Naive B cell (primary cell): ENCODE measurements around the gene ACSM6. TPM values are rescaled to one million over a fixed set of nuclear protein-coding genes. Genes with fewer than 3 reads are reported as not detected.
A peak's percentile ranks its signal among the peaks of the same experiment; 100 is the strongest.

Source experiments
- ATAC-seq, 2 donors: fragments of 150-1000 bp; cut with Tn5 transposase; 2 replicates each; pipeline ENCODE4 v1.10.0; 2021; ENCODE audit warnings: low read depth in 2 of 2, mild to moderate bottlenecking in 2 of 2, moderate library complexity in 2 of 2
- DNase-seq: peaks from one replicate; pipeline ENCODE4 v3.0.0; 2022
- H3K27ac Mint-ChIP-seq, 6 donors: one replicate each; pipeline ENCODE4 v1.8.0; 2020 to 2022; ENCODE audit warnings: mild to moderate bottlenecking in 6 of 6, mixed read lengths in 6 of 6, moderate library complexity in 5 of 6, inconsistent platforms in 2 of 6
- H3K27me3 Mint-ChIP-seq, 3 donors: one replicate each; pipeline ENCODE4 v1.8.0; 2021 to 2022; ENCODE audit warnings: mixed read lengths in 3 of 3, mild to moderate bottlenecking in 1 of 3
- H3K36me3 Mint-ChIP-seq, 2 donors: one replicate each; pipeline ENCODE4 v1.8.0; 2020 to 2022; ENCODE audit warnings: mixed read lengths in 2 of 2, inconsistent platforms in 1 of 2, mild to moderate bottlenecking in 1 of 2
- H3K4me1 Mint-ChIP-seq, 3 donors: one replicate each; pipeline ENCODE4 v1.8.0; 2020 to 2022; ENCODE audit warnings: mixed read lengths in 3 of 3, inconsistent platforms in 1 of 3, mild to moderate bottlenecking in 1 of 3, moderate library complexity in 1 of 3
- H3K4me3 Mint-ChIP-seq, 8 donors: one replicate each; pipeline ENCODE4 v1.8.0; 2020 to 2022; ENCODE audit warnings: mild to moderate bottlenecking in 8 of 8, mixed read lengths in 8 of 8, moderate library complexity in 8 of 8, inconsistent platforms in 2 of 8
- H3K9me3 Mint-ChIP-seq, 7 donors: one replicate each; pipeline ENCODE4 v1.8.0; 2020 to 2022; ENCODE audit warnings: mixed read lengths in 7 of 7, mild to moderate bottlenecking in 5 of 7, inconsistent platforms in 2 of 7, moderate library complexity in 1 of 7
- polyA plus RNA-seq, 6 donors: library from polyadenylated mRNA; unstranded; fragments of 300-500 nt; fragmentation: Illumina TruSeq; gene quantifications; one replicate each; pipeline ENCODE4 v1.2.3, GENCODE V29; 2021; ENCODE audit warnings: low read depth in 6 of 6

The ACSM6 gene
- polyA plus RNA-seq, 6 donors from 2014 or later = not detected

- peak overlapping the region in 1 of 8 donors; percentile 44 for H3K4me3 Mint-ChIP-seq
- H3K36me3 Mint-ChIP-seq = peaks cover 29 to 31% of the 10 kb centered on the region in 2 donors
- no peak for ATAC-seq
- peaks cover 0 to 5% (median 0%) of the 10 kb centered on the region in 7 donors for H3K9me3 Mint-ChIP-seq
- H3K27me3 Mint-ChIP-seq = no peaks in the 10 kb centered on the region
- peaks cover 19 to 46% (median 45%) of the 10 kb centered on the region in 3 donors for H3K4me1 Mint-ChIP-seq
- DNase-seq = no peak
- peak overlapping the region in 4 of 6 donors; percentile 32 to 70 (median 48) for H3K27ac Mint-ChIP-seq
Measured at GRCh38 chr10:95254629-95255028, 60.6 kb downstream of the ACSM6 start.

- H3K27me3 Mint-ChIP-seq = no peaks in the 10 kb centered on the region
- H3K4me1 Mint-ChIP-seq = peaks cover 17 to 46% (median 45%) of the 10 kb centered on the region in 3 donors
- H3K9me3 Mint-ChIP-seq = peaks cover 0 to 5% (median 0%) of the 10 kb centered on the region in 7 donors
- DNase-seq = no peak
- peaks cover 31 to 33% of the 10 kb centered on the region in 2 donors for H3K36me3 Mint-ChIP-seq
- ATAC-seq = no peak
- no peak overlapping the region for H3K4me3 Mint-ChIP-seq
- peak overlapping the region in 1 of 6 donors; percentile 20 for H3K27ac Mint-ChIP-seq
Measured at GRCh38 chr10:95256268-95256667, 62.2 kb downstream of the ACSM6 start.

- peaks cover 18 to 33% of the 10 kb centered on the region in 2 donors for H3K36me3 Mint-ChIP-seq
- no peak for ATAC-seq
- H3K27me3 Mint-ChIP-seq = no peaks in the 10 kb centered on the region
- H3K9me3 Mint-ChIP-seq = peaks cover 0 to 5% (median 0%) of the 10 kb centered on the region in 7 donors
- H3K4me1 Mint-ChIP-seq = peaks cover 12 to 45% (median 37%) of the 10 kb centered on the region in 3 donors
- no peak for DNase-seq
- H3K27ac Mint-ChIP-seq = peak overlapping the region in 4 of 6 donors; percentile 20 to 87 (median 77)
- H3K4me3 Mint-ChIP-seq = no peak overlapping the region
Measured at GRCh38 chr10:95257849-95258248, 63.8 kb downstream of the ACSM6 start.

- Mint-ChIP-seq H3K27ac (peak overlapping the region in 5 of 6 donors; percentile 26 to 99 (median 73)), H3K4me3 (no peak overlapping the region), H3K36me3 (peaks cover 13 to 33% of the 10 kb centered on the region in 2 donors), H3K4me1 (peaks cover 30 to 45% (median 42%) of the 10 kb centered on the region in 3 donors), H3K9me3 (peaks cover 0 to 5% (median 0%) of the 10 kb centered on the region in 7 donors), H3K27me3 (no peaks in the 10 kb centered on the region)
- ATAC-seq = no peak
- DNase-seq = no peak
Measured at GRCh38 chr10:95260397-95260881, 66.4 kb downstream of the ACSM6 start.

- Mint-ChIP-seq H3K27me3 (no peaks in the 10 kb centered on the region), H3K9me3 (peaks cover 0 to 5% (median 0%) of the 10 kb centered on the region in 7 donors), H3K36me3 (peaks cover 13 to 30% of the 10 kb centered on the region in 2 donors), H3K4me1 (peaks cover 25 to 40% (median 36%) of the 10 kb centered on the region in 3 donors), H3K27ac (peak overlapping the region; percentile 24 to 99 (median 77)), H3K4me3 (peak overlapping the region in 1 of 8 donors; percentile 5)
- ATAC-seq (no peak), DNase-seq (no peak)
Measured at GRCh38 chr10:95260909-95261552, 67.0 kb downstream of the ACSM6 start.

GRCh38 chr10:95261926-95262325, 67.9 kb downstream of the ACSM6 start:
- no peak for ATAC-seq
- H3K36me3 Mint-ChIP-seq = peaks cover 13 to 28% of the 10 kb centered on the region in 2 donors
- peak overlapping the region in 4 of 6 donors; percentile 28 to 99 (median 78) for H3K27ac Mint-ChIP-seq
- DNase-seq = no peak
- H3K4me1 Mint-ChIP-seq = peaks cover 31 to 45% (median 43%) of the 10 kb centered on the region in 3 donors
- H3K27me3 Mint-ChIP-seq = no peaks in the 10 kb centered on the region
- peaks cover 0 to 5% (median 0%) of the 10 kb centered on the region in 7 donors for H3K9me3 Mint-ChIP-seq
- no peak overlapping the region for H3K4me3 Mint-ChIP-seq

GRCh38 chr10:95262763-95263518, 68.9 kb downstream of the ACSM6 start:
- H3K36me3 Mint-ChIP-seq = peaks cover 5 to 22% of the 10 kb centered on the region in 2 donors
- DNase-seq (peak; percentile 9), ATAC-seq (peak; percentile 46 to 52)
- H3K4me1 Mint-ChIP-seq = peaks cover 32 to 50% (median 37%) of the 10 kb centered on the region in 3 donors
- no peaks in the 10 kb centered on the region for H3K27me3 Mint-ChIP-seq
- H3K9me3 Mint-ChIP-seq = peaks cover 0 to 1% (median 0%) of the 10 kb centered on the region in 7 donors
- H3K27ac Mint-ChIP-seq = peak overlapping the region; percentile 59 to 99 (median 84)
- H3K4me3 Mint-ChIP-seq = peak overlapping the region in 2 of 8 donors; percentile 14 to 41

- Mint-ChIP-seq H3K27me3 (no peaks in the 10 kb centered on the region), H3K36me3 (peaks cover 8 to 21% of the 10 kb centered on the region in 2 donors)
- ATAC-seq = no peak
Measured at GRCh38 chr10:95263864-95264226, 69.8 kb downstream of the ACSM6 start.

GRCh38 chr10:95264227-95265051, 70.4 kb downstream of the ACSM6 start:
- DNase-seq = no peak
- H3K27me3 Mint-ChIP-seq = no peaks in the 10 kb centered on the region
- peak overlapping the region in 6 of 8 donors; percentile 1 to 47 (median 16) for H3K4me3 Mint-ChIP-seq
- no peaks in the 10 kb centered on the region for H3K9me3 Mint-ChIP-seq
- peaks cover 40 to 61% (median 47%) of the 10 kb centered on the region in 3 donors for H3K4me1 Mint-ChIP-seq
- peaks cover 13 to 20% of the 10 kb centered on the region in 2 donors for H3K36me3 Mint-ChIP-seq
- peak overlapping the region; percentile 39 to 99 (median 84) for H3K27ac Mint-ChIP-seq
- no peak for ATAC-seq

More at GRCh38 chr10:95263864-95264226, 69.8 kb downstream of the ACSM6 start:
- Mint-ChIP-seq H3K9me3 (no peaks in the 10 kb centered on the region), H3K27ac (peak overlapping the region in 5 of 6 donors; percentile 59 to 99 (median 85)), H3K4me3 (peak overlapping the region in 2 of 8 donors; percentile 1 to 22), H3K4me1 (peaks cover 37 to 59% (median 44%) of the 10 kb centered on the region in 3 donors)
- no peak for DNase-seq

- Mint-ChIP-seq H3K27me3 (no peaks in the 10 kb centered on the region), H3K9me3 (no peaks in the 10 kb centered on the region), H3K27ac (peak overlapping the region; percentile 81 to 99 (median 92)), H3K4me3 (no peak overlapping the region), H3K36me3 (peaks cover 13 to 20% of the 10 kb centered on the region in 2 donors), H3K4me1 (peaks cover 40 to 61% (median 47%) of the 10 kb centered on the region in 3 donors)
- ATAC-seq (no peak), DNase-seq (no peak)
Measured at GRCh38 chr10:95265572-95265971, 71.5 kb downstream of the ACSM6 start.

GRCh38 chr10:95266674-95267095, 72.6 kb downstream of the ACSM6 start:
- H3K36me3 Mint-ChIP-seq = peaks cover 13 to 20% of the 10 kb centered on the region in 2 donors
- H3K27me3 Mint-ChIP-seq = no peaks in the 10 kb centered on the region
- H3K4me1 Mint-ChIP-seq = peaks cover 40 to 57% (median 47%) of the 10 kb centered on the region in 3 donors
- H3K9me3 Mint-ChIP-seq = no peaks in the 10 kb centered on the region
- peak overlapping the region; percentile 97 to 99 (median 98) for H3K27ac Mint-ChIP-seq
- H3K4me3 Mint-ChIP-seq = peak overlapping the region in 4 of 8 donors; percentile 4 to 60 (median 23)
- ATAC-seq (peak; percentile 96 to 97), DNase-seq (peak; percentile 78)

GRCh38 chr10:95267251-95267650, 73.2 kb downstream of the ACSM6 start:
- Mint-ChIP-seq H3K4me3 (peak overlapping the region in 1 of 8 donors; percentile 33), H3K9me3 (no peaks in the 10 kb centered on the region), H3K27me3 (no peaks in the 10 kb centered on the region), H3K4me1 (peaks cover 40 to 56% (median 47%) of the 10 kb centered on the region in 3 donors), H3K36me3 (peaks cover 13 to 20% of the 10 kb centered on the region in 2 donors), H3K27ac (peak overlapping the region in 5 of 6 donors; percentile 97 to 99 (median 99))
- ATAC-seq = no peak
- no peak for DNase-seq
